Ascending aorta (tissue), 2 donors: ENCODE results near the gene NEXN. TPM values are rescaled to one million over a fixed set of nuclear protein-coding genes. Genes with fewer than 3 reads are reported as not detected.

Experiments
- DNase-seq, 2 donors: peaks; one replicate each; pipeline ENCODE4 v3.0.0-alpha.2; 2019; ENCODE audit warnings: low spot score in 2 of 2
- H3K27ac ChIP-seq, 2 donors: fragments of 200-600 bp; sonication (generic); one replicate each; pipeline ENCODE4 v1.5.1; 2016 to 2017; ENCODE audit warnings: mild to moderate bottlenecking in 1 of 2
- H3K27me3 ChIP-seq: fragments of 200-600 bp; sonication (generic); one replicate; pipeline ENCODE4 v1.5.1; 2017
- H3K36me3 ChIP-seq, 2 donors: fragments of 200-600 bp; sonication (generic); one replicate each; pipeline ENCODE4 v1.5.1; 2016
- H3K4me1 ChIP-seq, 2 donors: fragments of 200-600 bp; sonication (generic); one replicate each; pipeline ENCODE4 v1.5.1; 2016 to 2017; ENCODE audit warnings: mild to moderate bottlenecking in 1 of 2
- H3K4me3 ChIP-seq, 2 donors: fragments of 200-600 bp; sonication (generic); one replicate each; pipeline ENCODE4 v1.5.1; 2016 to 2017; ENCODE audit warnings: mild to moderate bottlenecking in 1 of 2
- H3K9me3 ChIP-seq, 2 donors: fragments of 200-600 bp; sonication (generic); one replicate each; pipeline ENCODE4 v1.5.1; 2016
- intact Hi-C: fragments of 100-400 bp; cut with DNase I; formaldehyde crosslinking; loops from one replicate; pipeline ENCODE4 v1.15.1; 2023
- total RNA-seq: library from RNA; depleted of rRNA; stranded (reverse); fragments of >200 nt; gene quantifications from one replicate; pipeline ENCODE4 v1.1.0, GENCODE V29; 2016
- TF ChIP-seq, protein P1 (sequence below), 3 experiments: fragments of 200-600 bp in 2 of 3; fragments of 450-650 bp in 1 of 3; sonication (generic) in 2 of 3; IDR thresholded peaks; one replicate each; pipeline ENCODE4 v1.5.1; 2016 to 2019; ENCODE audit warnings: antibody characterized with exemption in 3 of 3, mild to moderate bottlenecking in 1 of 3, moderate library complexity in 1 of 3

Gene NEXN
- total RNA-seq, 1 donor from 2014 or later, result 38.2 TPM

DNA sequence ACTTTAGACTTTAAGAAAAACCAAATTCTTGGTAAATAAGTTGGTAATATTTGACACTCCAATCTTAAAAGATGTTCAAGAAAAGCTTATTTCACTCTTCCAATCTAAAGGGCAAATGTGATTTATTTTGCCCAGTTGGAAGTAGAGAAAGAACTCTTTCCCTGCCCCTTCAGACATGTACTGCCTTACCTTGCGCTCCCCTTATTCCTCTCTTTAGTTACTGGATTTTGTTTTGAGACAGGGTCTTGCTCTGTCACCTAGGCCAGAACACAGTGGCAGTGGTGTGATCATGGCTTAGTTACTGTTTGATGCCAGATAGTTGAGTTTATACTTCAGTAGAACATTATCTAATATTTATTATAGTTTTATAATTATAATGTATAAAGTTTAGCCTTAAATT lies 62.9 kb downstream of the NEXN start:
- Histone ChIP-seq H3K27me3 (no peaks in the 10 kb centered on the region), H3K27ac (no peak overlapping the region), H3K9me3 (no peaks in the 10 kb centered on the region), H3K36me3 (peaks cover 60 to 79% of the 10 kb centered on the region in 2 donors), H3K4me3 (no peak overlapping the region), H3K4me1 (peaks cover 2 to 11% of the 10 kb centered on the region in 2 donors)
- DNase-seq, result no peak
- intact Hi-C loops, result no loop called here
- TF ChIP-seq, protein P1, sequence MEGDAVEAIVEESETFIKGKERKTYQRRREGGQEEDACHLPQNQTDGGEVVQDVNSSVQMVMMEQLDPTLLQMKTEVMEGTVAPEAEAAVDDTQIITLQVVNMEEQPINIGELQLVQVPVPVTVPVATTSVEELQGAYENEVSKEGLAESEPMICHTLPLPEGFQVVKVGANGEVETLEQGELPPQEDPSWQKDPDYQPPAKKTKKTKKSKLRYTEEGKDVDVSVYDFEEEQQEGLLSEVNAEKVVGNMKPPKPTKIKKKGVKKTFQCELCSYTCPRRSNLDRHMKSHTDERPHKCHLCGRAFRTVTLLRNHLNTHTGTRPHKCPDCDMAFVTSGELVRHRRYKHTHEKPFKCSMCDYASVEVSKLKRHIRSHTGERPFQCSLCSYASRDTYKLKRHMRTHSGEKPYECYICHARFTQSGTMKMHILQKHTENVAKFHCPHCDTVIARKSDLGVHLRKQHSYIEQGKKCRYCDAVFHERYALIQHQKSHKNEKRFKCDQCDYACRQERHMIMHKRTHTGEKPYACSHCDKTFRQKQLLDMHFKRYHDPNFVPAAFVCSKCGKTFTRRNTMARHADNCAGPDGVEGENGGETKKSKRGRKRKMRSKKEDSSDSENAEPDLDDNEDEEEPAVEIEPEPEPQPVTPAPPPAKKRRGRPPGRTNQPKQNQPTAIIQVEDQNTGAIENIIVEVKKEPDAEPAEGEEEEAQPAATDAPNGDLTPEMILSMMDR (IDR thresholded peaks at IDR 0.05), result no peak

DNA sequence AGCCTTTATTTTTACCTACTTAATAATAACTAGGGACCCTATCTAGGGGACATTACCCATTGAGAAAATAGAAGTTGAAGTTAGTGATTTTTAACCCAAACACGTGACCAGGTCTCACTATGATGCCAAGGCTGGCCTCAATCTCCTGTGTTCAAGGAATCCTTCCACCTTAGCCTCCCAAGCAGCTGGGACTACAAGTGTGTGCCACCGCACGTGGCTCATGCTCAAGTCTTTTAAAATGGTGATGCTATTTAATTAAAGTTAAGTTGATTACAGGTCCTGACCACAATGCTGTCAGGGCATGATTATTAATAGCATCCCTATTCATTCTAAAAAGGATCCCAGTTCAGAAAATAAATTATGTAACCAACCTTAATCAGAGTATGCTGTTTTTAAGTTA lies 65.5 kb downstream of the NEXN start:
- intact Hi-C loops, result no loop called here
- no peaks in the 10 kb centered on the region for H3K27me3 ChIP-seq
- H3K4me3 ChIP-seq, result no peak overlapping the region
- no peak for DNase-seq
- H3K9me3 ChIP-seq, result no peaks in the 10 kb centered on the region
- TF ChIP-seq, protein P1 (IDR thresholded peaks at IDR 0.05), result no peak
- peaks cover 49 to 74% of the 10 kb centered on the region in 2 donors for H3K36me3 ChIP-seq
- no peak overlapping the region for H3K27ac ChIP-seq
- H3K4me1 ChIP-seq, result peaks cover 2 to 7% of the 10 kb centered on the region in 2 donors

DNA sequence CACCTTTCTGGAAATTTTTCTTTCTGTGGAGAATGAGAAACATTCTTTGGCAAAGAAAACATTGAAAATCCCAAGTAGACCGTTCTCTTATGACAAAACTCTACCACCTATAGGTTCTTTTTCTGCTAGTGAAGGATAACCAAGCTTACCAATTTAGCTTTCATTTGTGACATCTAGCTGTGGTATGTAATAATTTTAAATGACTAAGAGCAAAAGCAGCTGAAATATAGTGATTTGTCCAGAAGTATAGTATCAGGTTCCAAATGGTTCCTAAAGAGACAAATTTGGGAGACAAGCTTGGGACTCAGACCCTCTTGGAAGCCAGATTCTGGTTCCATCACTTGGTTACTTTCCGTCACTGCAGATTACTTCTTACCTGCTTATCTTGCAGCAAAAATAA lies 66.1 kb downstream of the NEXN start:
- Histone ChIP-seq H3K4me1 (peaks cover 0 to 3% of the 10 kb centered on the region in 2 donors), H3K9me3 (no peaks in the 10 kb centered on the region), H3K4me3 (no peak overlapping the region), H3K36me3 (peaks cover 49 to 77% of the 10 kb centered on the region in 2 donors), H3K27ac (no peak overlapping the region), H3K27me3 (no peaks in the 10 kb centered on the region)
- TF ChIP-seq, protein P1 (IDR thresholded peaks at IDR 0.05), result no peak
- no peak for DNase-seq
- intact Hi-C loops, result no loop called here

DNA sequence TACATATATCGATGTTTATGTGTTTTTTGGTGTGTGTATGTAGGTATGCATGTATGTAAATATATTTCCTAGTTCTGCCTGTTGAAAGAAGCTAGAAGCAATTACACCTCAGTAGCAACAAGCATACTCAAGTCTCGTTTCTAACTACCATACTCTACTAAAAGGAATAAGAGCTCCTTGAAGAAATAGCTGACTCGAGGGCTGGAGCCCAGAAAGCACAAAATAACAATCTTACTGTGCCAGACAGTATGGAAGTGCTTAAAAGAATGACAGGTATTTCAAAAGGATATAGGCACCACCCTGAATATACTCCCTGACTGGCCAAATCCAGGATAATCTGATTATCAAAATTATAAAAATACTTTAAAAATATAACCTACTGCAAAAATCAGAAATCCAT lies 67.3 kb downstream of the NEXN start:
- Histone ChIP-seq H3K4me1 (no peaks in the 10 kb centered on the region), H3K9me3 (no peaks in the 10 kb centered on the region), H3K4me3 (no peak overlapping the region), H3K36me3 (peaks cover 59 to 80% of the 10 kb centered on the region in 2 donors), H3K27me3 (no peaks in the 10 kb centered on the region), H3K27ac (no peak overlapping the region)
- TF ChIP-seq, protein P1 (IDR thresholded peaks at IDR 0.05), result no peak
- no peak for DNase-seq
- intact Hi-C loops, result no loop called here

DNA sequence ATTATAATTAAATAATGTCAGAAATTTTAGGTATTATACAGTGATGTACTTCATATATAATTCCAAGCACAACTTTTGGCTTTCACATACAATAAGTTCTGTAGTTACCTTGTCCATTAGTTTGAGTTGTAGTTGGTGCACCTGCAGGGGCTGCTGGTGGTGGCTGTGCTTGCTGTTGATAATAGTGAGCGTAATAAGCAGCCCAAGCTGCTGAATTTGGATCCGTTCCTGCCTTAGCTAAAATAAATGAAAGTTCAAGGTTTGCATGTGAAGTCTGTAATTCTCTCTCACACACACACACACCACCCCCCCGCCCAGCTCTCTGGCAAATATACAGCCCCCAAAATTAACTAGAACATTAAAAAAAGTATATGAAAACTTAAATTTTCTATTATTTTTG lies 68.0 kb downstream of the NEXN start:
- Histone ChIP-seq H3K4me3 (no peak overlapping the region), H3K9me3 (no peaks in the 10 kb centered on the region), H3K27ac (no peak overlapping the region), H3K36me3 (peaks cover 60 to 86% of the 10 kb centered on the region in 2 donors), H3K4me1 (no peaks in the 10 kb centered on the region), H3K27me3 (no peaks in the 10 kb centered on the region)
- intact Hi-C loops, result no loop called here
- no peak for DNase-seq
- TF ChIP-seq, protein P1 (IDR thresholded peaks at IDR 0.05), result no peak

DNA sequence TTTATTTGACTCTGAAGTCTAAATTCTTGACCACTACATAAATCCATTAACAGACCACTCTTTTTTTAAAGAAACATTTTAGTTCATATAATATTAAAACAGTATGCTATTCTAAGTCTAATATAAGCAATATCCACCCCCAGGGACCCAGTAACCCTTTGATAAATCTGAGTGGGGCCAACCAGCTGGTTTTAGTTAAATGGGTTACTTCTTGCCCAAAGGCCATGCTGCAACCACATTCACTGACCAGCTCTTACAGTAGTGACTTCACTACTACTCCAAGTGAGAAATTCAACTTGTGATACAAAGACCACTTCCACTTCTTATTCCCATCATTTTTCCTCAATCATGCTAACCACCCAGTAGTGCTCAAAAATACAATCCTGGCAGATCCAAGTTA lies 70.0 kb downstream of the NEXN start:
- no peaks in the 10 kb centered on the region for H3K4me1 ChIP-seq
- DNase-seq, result no peak
- TF ChIP-seq, protein P1 (IDR thresholded peaks at IDR 0.05), result no peak
- intact Hi-C loops, result no loop called here
- H3K36me3 ChIP-seq, result peaks cover 61 to 92% of the 10 kb centered on the region in 2 donors
- no peak overlapping the region for H3K27ac ChIP-seq
- no peak overlapping the region for H3K4me3 ChIP-seq
- no peaks in the 10 kb centered on the region for H3K27me3 ChIP-seq
- H3K9me3 ChIP-seq, result no peaks in the 10 kb centered on the region
